PC-3 (cell line): ENCODE results near the gene TEF. TPM values are rescaled to one million over a fixed set of nuclear protein-coding genes. Genes with fewer than 3 reads are reported as not detected.

ENCODE experiments used
- ATAC-seq: fragments of 200-7000 bp; cut with Tn5 transposase; 2 replicates; pipeline ENCODE4 v1.9.1; 2020; ENCODE audit warnings: mild to moderate bottlenecking, moderate library complexity
- BruUV-seq: library from RNA; stranded (reverse); fragments of 400-500 nt; replicated peaks from 2 replicates; lab custom pipeline; 2021; lab: Mats Ljungman, UMichigan
- CTCF ChIA-PET: fragments of 300-600 bp; sonication (Branson Sonifier 250); formaldehyde crosslinking; loops from one replicate; lab custom pipeline; 2022; ENCODE audit warnings: antibody characterized with exemption; lab: Charles Lee
- POLR2A ChIA-PET: fragments of 300-600 bp; sonication (Branson Sonifier 250); formaldehyde crosslinking; loops from one replicate; lab custom pipeline; 2022; ENCODE audit warnings: antibody characterized with exemption; ENCODE audit not compliant: unreplicated experiment; lab: Charles Lee
- DNase-seq: peaks from one replicate; pipeline ENCODE4 v3.0.0-alpha.2; 2015
- H2AFZ ChIP-seq: fragments of 300-600 bp; sonication (generic); 2 replicates; pipeline ENCODE4 v1.6.0; 2016; ENCODE audit warnings: antibody characterized with exemption, low read length
- H3F3A ChIP-seq: fragments of 300-600 bp; sonication (generic); one replicate; pipeline ENCODE4 v1.6.0; 2017; ENCODE audit warnings: antibody characterized with exemption, low read length, control low read depth, mild to moderate bottlenecking; ENCODE audit not compliant: unreplicated experiment
- H3K27ac ChIP-seq: fragments of 300-600 bp; sonication (generic); 2 replicates; pipeline ENCODE4 v1.5.1; 2016; ENCODE audit warnings: mild to moderate bottlenecking, low read length
- H3K27me3 ChIP-seq: fragments of 300-600 bp; sonication (generic); 2 replicates; pipeline ENCODE4 v1.6.1; 2016; ENCODE audit warnings: low read length, mixed read lengths
- H3K36me3 ChIP-seq: fragments of 300-600 bp; sonication (generic); 2 replicates; pipeline ENCODE4 v1.6.1; 2016; ENCODE audit warnings: low read depth, mixed run types, low read length, mixed read lengths
- H3K4me1 ChIP-seq: fragments of 300-600 bp; sonication (generic); 2 replicates; pipeline ENCODE4 v1.5.1; 2016; ENCODE audit warnings: low read length; ENCODE audit not compliant: insufficient read depth
- H3K4me2 ChIP-seq: fragments of 300-600 bp; sonication (generic); 2 replicates; pipeline ENCODE4 v1.6.0; 2016; ENCODE audit warnings: low read length
- H3K4me3 ChIP-seq: fragments of 300-600 bp; sonication (generic); 2 replicates; pipeline ENCODE4 v1.5.1; 2016; ENCODE audit warnings: mild to moderate bottlenecking, low read length, mixed read lengths
- H3K79me2 ChIP-seq: fragments of 300-600 bp; sonication (generic); 2 replicates; pipeline ENCODE4 v1.6.1; 2017; ENCODE audit warnings: low read length, mixed read lengths
- H3K9ac ChIP-seq: fragments of 300-600 bp; sonication (generic); 2 replicates; pipeline ENCODE4 v1.6.0; 2016; ENCODE audit warnings: mild to moderate bottlenecking, low read length
- H3K9me2 ChIP-seq: fragments of 300-600 bp; sonication (generic); replicated peaks from 2 replicates; pipeline ENCODE4 v1.6.1; 2016; ENCODE audit warnings: mixed run types, low read length, mixed read lengths
- H3K9me3 ChIP-seq: fragments of 300-600 bp; sonication (generic); 2 replicates; pipeline ENCODE4 v1.6.1; 2016; ENCODE audit warnings: low read length, mixed read lengths
- H4K20me1 ChIP-seq: fragments of 300-600 bp; sonication (generic); 2 replicates; pipeline ENCODE4 v1.6.1; 2016; ENCODE audit warnings: low read length, mixed read lengths
- EZH2 ChIP-seq: fragments of 300-600 bp; sonication (generic); IDR thresholded peaks from one replicate; pipeline ENCODE4 v1.6.1; 2017; ENCODE audit warnings: antibody characterized with exemption, mild to moderate bottlenecking, low read length; ENCODE audit not compliant: unreplicated experiment
- EZH2phosphoT487 ChIP-seq: fragments of 300-600 bp; sonication (generic); IDR thresholded peaks from 2 replicates; pipeline ENCODE4 v1.6.1; 2018; ENCODE audit warnings: mild to moderate bottlenecking, antibody characterized with exemption, low read length, borderline replicate concordance
- intact Hi-C: fragments of 100-400 bp; cut with micrococcal nuclease; formaldehyde crosslinking; loops from 2 replicates; pipeline ENCODE4 v1.9.0; 2023
- total RNA-seq: library from RNA; depleted of rRNA; stranded (reverse); fragments of >200 nt; gene quantifications from 2 replicates; pipeline ENCODE4 v1.2.3, GENCODE V29; 2014
- TF ChIP-seq, protein P1 (sequence below): fragments of 300-600 bp; sonication (generic); conservative IDR thresholded peaks from 2 replicates; pipeline ENCODE4 v1.5.1; 2017; ENCODE audit warnings: antibody characterized with exemption, low read depth, mild to moderate bottlenecking, low read length

The TEF gene
- total RNA-seq, 1 experiment from 2014 or later, result 4.0 TPM

DNA sequence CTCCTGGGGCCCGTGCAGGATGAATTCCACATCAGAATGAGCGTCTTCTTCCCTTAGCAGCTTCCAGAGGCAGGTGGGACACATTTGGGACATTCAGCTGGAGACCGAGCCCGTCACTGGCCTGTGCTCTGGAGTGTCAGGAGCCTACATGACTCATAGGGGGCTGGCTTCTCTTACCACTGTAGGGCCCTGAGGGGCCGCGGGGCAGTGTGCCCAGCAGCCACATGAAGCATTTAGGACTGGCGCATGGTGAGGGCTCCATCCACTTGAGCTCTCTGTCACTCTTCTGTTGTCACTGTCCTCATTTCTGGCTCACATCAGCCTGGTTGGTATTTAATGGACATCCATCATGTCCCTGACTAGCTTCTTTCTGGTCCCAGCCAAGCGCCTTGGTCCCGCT, 38.0 kb upstream of the TEF start:
- BruUV-seq, result no TSS peak
- Histone ChIP-seq H3K79me2 (no peaks in the 10 kb centered on the region), H3K27me3 (no peaks in the 10 kb centered on the region), H3K4me3 (no peak overlapping the region), H3K9me2 (no peaks in the 10 kb centered on the region), H3K9me3 (no peaks in the 10 kb centered on the region), H3K4me1 (no peaks in the 10 kb centered on the region), H3K4me2 (no peak overlapping the region), H2AFZ (no peak overlapping the region), H3K9ac (no peak overlapping the region), H4K20me1 (no peaks in the 10 kb centered on the region), H3F3A (no peaks in the 10 kb centered on the region), H3K36me3 (no peaks in the 10 kb centered on the region), H3K27ac (no peak overlapping the region)
- no peak for ATAC-seq
- POLR2A ChIA-PET, result no interaction called here
- intact Hi-C loops, result no loop called here
- no peak for TF ChIP-seq EZH2
- no peak for DNase-seq
- CTCF ChIA-PET, result no interaction called here

DNA sequence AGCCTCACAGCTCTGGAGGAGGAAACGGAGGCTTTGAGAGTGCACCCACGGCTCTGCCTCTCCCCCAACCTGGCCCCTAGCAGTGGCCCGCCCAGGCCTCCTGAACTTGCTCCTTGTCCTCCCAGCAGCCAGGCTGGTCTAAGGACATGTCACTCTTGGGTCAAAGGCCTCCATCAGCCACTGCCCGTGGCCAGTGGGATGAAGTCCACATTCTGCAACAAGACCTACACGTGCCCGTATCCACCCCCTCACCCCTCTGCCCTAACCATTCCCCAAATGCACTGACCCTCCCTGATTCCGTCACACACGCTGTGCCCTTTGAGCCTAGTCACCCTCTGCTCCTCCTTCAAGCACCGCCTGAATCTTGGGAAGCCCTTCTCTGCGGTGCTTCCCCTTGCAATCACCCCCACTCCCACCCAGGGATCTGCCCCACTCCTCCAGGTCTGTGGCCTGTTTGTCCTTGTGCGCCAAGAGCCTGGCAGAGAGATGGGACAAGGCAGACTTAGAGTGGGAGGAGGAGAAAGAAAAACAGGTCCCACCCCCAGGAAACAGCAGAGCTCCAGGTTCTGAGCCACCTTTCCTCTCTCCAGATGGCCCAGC, 37.5 kb upstream of the TEF start:
- POLR2A ChIA-PET, result no interaction called here
- Histone ChIP-seq H3K4me2 (no peak overlapping the region), H3K4me1 (no peaks in the 10 kb centered on the region), H3K9ac (no peak overlapping the region), H3K36me3 (no peaks in the 10 kb centered on the region), H4K20me1 (no peaks in the 10 kb centered on the region), H3K27ac (no peak overlapping the region), H3K9me3 (no peaks in the 10 kb centered on the region), H3K27me3 (no peaks in the 10 kb centered on the region), H3K4me3 (no peak overlapping the region), H3K79me2 (no peaks in the 10 kb centered on the region), H2AFZ (no peak overlapping the region), H3K9me2 (no peaks in the 10 kb centered on the region), H3F3A (no peaks in the 10 kb centered on the region)
- intact Hi-C loops, result no loop called here
- ATAC-seq (no peak), DNase-seq (no peak)
- TF ChIP-seq, protein P1, sequence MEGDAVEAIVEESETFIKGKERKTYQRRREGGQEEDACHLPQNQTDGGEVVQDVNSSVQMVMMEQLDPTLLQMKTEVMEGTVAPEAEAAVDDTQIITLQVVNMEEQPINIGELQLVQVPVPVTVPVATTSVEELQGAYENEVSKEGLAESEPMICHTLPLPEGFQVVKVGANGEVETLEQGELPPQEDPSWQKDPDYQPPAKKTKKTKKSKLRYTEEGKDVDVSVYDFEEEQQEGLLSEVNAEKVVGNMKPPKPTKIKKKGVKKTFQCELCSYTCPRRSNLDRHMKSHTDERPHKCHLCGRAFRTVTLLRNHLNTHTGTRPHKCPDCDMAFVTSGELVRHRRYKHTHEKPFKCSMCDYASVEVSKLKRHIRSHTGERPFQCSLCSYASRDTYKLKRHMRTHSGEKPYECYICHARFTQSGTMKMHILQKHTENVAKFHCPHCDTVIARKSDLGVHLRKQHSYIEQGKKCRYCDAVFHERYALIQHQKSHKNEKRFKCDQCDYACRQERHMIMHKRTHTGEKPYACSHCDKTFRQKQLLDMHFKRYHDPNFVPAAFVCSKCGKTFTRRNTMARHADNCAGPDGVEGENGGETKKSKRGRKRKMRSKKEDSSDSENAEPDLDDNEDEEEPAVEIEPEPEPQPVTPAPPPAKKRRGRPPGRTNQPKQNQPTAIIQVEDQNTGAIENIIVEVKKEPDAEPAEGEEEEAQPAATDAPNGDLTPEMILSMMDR, result no peak
- no peak for TF ChIP-seq EZH2
- no peak for TF ChIP-seq EZH2phosphoT487
- CTCF ChIA-PET, result no interaction called here
- no TSS peak for BruUV-seq

DNA sequence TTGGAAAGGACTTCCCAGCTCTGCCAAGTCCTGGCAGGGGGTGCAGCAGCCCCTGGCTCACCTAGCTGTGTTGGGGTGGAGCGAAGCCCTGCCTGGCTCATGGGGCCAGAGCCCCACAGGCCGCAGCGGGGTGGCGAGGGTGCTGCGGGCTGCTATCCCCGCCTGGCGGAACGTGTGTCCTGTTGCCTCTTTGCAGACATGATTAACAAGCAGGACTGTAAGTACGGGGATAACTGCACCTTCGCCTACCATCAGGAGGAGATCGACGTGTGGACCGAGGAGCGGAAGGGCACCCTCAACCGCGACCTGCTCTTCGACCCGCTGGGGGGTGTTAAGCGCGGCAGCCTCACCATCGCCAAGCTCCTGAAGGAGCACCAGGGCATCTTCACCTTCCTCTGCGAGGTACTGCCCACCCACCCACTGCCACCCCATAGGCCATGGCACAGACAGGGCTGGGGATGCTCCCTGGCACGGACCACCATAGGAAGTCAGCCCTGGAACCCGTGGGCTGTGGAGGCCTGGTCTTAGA, 35.9 kb upstream of the TEF start:
- Histone ChIP-seq H3K9me3 (no peaks in the 10 kb centered on the region), H3K4me1 (no peaks in the 10 kb centered on the region), H3K79me2 (no peaks in the 10 kb centered on the region), H3K9me2 (no peaks in the 10 kb centered on the region), H3K27me3 (no peaks in the 10 kb centered on the region), H2AFZ (no peak overlapping the region), H3K36me3 (no peaks in the 10 kb centered on the region), H4K20me1 (no peaks in the 10 kb centered on the region), H3K27ac (no peak overlapping the region), H3F3A (no peaks in the 10 kb centered on the region), H3K4me3 (no peak overlapping the region), H3K4me2 (no peak overlapping the region), H3K9ac (no peak overlapping the region)
- DNase-seq, result no peak
- TF ChIP-seq EZH2phosphoT487 (no peak), EZH2 (no peak)
- TF ChIP-seq, protein P1, result no peak
- BruUV-seq, result no TSS peak
- ATAC-seq, result no peak
- ChIA-PET POLR2A (no interaction called here), CTCF (no interaction called here)
- intact Hi-C loops, result no loop called here
